Activated T-cell treated with anti-CD3 and anti-CD28 coated beads for 24 hours (primary cell): ENCODE data around the gene CCDC97.
"Not testable (repeated sequence)": the region's sequence is repeated elsewhere in the genome, so short reads cannot be mapped to it uniquely, and the experiment has no call there.

Experiments used
- DNase-seq: peaks from one replicate; pipeline ENCODE4 v3.0.0-alpha.2; 2020; ENCODE audit warnings: low read depth

The CCDC97 gene

DNA sequence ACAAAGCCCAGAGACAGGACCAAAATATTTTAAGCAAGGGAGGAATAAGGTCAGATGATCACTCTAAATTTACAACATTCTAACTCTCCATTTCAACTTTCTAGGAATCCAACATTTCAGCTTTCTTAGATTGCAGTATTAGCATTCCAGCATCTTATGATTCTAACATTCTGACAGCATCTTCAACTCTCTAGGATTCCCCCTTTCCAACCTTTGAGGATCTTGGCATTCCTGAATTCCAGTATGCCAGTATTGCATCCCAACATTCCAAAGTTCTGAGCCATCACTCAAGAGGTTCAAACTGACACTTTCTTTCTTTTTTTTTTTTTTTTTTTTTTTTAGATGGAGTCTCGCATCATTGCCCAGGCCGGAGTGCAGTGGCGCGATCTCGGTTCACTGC is 30.0 kb downstream of the CCDC97 start:
- no peak for DNase-seq

- no peak for DNase-seq
Observed at GRCh38 chr19:41341669-41342490, 31.9 kb downstream of the CCDC97 start.

DNA sequence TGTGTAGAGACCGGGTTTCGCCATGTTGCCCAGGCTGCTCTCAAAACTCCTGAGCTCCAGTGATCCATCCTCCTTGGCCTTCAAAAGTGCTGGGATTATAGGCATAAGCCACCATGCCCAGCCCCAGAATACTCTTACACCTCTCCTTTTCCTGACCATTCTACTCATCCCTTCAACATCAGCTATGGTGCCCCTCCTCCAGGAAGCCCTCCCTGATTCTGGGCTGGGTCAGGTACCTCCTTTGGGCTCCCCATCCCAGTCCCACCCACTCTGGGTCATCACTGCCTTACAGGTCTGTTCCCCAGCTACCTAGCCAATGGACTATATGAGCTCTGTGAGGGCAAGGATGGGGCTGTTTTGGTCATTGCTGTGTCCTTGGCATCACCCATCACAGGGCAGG is 34.2 kb downstream of the CCDC97 start:
- DNase-seq, result no peak

DNA sequence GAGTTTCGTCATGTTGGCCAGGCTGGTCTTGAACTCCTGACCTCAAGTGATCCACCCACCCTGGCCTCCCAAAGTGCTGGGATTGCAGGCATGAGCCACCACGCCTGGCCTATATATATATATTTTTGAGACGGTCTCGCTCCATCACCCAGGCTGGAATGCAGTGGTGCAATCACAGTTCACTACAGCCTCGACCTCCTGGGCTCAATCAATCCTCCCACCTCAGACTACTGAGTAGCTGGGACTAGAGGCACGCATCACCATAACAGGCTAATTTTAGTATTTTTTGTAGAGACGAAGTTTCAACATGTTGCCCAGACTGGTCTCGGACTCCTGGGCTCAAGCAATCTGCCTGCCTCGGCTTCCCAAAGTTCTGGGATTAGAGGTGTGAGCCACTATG is 36.9 kb downstream of the CCDC97 start:
- not testable (repeated sequence) for DNase-seq

DNA sequence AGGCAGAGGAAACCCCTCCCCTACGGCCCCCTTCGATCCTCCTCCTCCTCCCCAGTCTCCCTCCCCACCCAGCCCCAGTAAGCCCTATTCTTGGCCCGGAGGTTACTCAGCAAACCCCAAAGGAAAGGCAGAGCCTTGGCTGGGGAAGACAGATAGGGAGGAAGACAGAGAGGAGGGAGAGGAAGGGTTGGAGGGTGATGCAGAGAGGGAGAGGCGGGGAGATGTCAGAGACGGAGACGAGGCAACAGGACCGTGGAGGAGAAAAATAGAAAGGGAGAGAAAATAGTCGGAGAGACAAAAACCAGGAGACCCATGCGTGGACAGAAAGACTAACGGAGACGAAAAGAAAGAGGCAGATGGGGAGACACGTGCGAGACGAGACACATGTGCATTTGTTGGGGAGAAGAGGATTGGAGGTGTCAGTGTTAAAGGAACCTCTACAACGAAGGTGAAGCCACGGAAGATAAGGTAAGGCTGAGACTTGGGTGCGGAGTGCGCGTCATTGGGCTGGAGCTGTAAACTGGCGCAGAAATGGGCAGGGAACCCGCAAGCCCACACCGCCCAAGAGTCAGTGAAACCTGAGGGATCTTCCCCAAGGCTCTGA is 40.9 kb downstream of the CCDC97 start:
- no peak for DNase-seq

GRCh38 chr19:41351339-41352245 is 41.6 kb downstream of the CCDC97 start:
- peak; percentile 77 for DNase-seq

GRCh38 chr19:41352279-41352608 is 42.3 kb downstream of the CCDC97 start:
- DNase-seq, result no peak

DNA sequence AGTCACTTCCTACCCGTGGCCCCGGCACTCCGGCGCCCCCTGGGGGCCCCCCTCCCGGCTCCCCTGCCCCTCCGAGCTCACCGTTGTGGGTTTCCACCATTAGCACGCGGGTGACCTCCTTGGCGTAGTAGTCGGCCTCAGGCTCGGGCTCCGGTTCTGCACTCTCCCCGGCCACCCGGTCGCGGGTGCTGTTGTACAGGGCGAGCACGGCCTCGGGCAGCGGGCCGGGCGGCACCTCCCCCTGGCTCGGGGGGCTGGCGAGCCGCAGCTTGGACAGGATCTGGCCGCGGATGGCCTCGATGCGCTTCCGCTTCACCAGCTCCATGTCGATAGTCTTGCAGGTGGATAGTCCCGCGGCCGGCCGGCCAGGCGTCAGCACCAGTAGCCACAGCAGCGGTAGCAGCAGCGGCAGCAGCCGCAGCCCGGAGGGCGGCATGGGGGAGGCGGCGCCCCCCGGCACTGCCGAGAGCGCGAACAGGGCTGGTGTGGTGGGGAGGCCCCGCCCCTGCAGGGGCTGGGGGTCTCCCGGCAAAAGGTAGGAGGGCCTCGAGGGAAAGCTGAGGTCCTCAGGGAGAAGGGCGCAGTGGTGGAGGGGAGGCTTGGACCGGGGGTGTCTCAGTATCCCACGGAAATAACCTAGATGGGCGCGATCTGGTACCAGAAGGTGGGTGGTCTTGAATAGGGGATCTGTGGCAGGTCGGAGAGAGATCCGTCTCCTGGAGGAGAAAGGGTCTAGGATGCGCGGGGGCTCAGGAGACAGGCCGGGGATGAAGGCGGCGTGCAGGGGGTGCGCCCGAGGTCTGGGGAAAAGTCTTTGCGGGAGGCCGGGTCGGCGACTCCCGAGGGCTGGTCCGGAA is 42.9 kb downstream of the CCDC97 start:
- peak; percentile 77 for DNase-seq

DNA sequence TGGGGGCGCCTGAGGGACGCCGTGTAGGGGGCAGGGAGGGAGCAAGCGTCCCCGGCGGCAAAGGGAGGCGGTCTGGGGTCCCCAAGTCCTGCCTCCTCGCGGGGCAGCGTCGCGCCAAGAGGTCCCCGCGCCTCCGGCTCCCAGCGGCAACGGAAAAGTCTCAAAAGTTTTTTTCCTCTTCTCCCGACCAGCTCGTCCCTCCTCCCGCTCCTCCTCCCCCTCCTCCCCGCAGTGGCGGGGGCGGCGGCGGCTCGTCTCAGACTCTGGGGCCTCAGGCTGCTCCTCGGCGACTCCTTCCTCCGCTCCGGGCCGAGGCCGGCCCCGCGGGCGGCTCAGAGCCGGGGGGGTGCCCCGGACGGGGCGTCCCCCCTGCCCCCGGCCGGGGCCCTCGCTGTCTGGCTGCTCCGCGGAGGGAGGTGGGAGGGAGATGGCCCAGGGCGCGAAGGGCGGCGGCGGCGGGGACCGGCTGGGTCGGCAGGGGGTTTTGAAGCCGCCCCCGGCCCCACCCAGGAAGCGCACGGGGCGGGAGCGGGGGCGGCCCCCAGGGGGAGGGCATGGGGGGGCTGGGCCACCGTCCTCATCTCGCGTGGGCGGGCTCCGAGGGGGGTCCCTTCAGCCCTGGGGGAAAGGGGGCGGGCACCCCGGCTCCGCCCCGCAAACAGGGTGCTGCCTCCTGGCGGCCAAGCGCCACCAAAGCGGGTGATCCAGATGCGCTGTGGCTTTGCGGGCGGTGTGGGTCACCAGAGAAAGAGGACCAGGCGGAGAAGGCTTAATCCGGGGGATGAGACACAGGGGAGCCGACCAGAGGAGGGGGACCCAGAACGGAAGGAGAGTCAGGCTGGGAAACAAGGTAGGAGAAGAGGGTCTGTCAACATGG is 43.7 kb downstream of the CCDC97 start, which contains the start of gene TGFB1:
Gene TGFB1 (minus strand): TSS at position 457 of the 877 bp plus-strand sequence. CDS start 878 bp downstream, outside the sequence.
- DNase-seq, result peak; percentile 87

- no peak for DNase-seq
Observed at GRCh38 chr19:41354343-41354953, 44.5 kb downstream of the CCDC97 start.

DNA sequence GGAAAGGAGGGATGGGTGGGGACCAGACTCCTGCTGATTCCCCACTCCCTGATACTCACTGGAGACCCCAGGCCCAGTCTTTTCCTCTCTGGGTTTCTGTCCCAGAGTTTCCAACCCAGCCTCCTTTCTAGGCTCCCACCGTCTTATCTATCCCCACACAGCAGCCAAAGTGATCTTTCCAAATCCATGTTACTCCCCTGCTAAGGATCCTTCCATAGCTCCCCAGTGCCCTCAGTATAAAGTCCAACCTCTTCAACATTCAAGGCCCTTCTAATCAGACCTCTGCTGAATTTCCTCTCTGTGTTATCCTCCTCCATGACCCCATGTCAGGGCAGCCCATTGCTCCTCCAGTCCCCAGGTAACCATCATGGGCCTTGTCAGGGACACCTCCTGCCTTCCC is 45.1 kb downstream of the CCDC97 start:
- DNase-seq, result no peak

DNA sequence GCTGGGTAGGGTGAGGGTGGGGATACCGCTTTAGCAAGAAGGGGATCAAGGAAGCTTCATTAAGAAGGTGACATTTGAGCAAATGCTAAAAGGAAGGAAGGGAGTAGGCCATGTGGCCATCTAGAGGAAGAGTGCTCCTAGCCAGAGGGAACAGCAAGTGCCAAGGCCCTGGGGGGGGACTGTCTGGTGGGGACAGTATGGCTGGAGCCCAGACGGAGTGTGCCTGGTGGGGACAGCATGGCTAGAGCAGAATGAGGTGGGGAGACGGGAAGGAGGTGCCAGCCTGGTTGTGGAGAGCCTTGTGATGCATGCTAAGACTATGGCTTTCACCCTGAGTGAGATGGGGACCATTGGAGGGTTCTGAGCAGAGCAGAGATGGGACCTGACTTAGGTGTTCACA is 45.8 kb downstream of the CCDC97 start:
- no peak for DNase-seq

DNA sequence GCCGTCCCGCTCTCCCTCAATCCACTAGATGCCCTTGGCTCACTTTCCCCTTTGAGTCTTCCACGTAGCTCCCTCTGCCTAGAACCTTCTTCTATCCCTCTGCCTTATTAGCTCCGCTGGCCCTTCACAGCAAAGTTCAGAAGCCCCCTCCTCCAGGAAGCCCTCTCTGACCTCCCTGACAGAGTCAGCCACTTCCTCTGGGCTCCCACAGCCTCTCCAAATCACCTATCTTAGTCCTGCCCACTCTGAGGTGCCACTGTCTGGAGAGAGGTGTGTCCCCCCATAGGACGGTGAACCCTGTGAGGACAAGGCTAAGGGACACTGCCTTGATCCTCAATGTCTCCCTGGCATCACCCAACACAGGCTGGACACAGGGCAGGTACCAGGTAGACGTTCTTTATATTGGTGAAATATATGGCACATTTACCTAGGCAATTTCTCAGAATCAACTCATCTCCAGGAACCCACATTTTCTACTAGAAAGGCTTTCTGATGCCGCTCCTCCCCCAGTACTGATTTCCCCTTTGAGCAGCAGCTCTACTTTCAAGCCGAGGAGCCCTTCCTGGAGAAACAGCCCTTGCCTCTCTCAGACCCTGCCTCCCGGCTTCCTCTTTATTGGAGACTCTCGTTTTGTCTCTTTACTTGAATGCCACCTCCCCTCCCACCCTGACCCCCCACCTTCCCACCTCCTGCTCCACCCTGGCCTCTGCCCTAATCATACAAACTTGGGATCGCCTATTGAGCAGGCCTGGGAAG is 47.2 kb downstream of the CCDC97 start:
- no peak for DNase-seq

GRCh38 chr19:41357746-41358145 is 47.8 kb downstream of the CCDC97 start:
- no peak for DNase-seq

- no peak for DNase-seq
Observed at GRCh38 chr19:41359741-41360140, 49.8 kb downstream of the CCDC97 start.

DNA sequence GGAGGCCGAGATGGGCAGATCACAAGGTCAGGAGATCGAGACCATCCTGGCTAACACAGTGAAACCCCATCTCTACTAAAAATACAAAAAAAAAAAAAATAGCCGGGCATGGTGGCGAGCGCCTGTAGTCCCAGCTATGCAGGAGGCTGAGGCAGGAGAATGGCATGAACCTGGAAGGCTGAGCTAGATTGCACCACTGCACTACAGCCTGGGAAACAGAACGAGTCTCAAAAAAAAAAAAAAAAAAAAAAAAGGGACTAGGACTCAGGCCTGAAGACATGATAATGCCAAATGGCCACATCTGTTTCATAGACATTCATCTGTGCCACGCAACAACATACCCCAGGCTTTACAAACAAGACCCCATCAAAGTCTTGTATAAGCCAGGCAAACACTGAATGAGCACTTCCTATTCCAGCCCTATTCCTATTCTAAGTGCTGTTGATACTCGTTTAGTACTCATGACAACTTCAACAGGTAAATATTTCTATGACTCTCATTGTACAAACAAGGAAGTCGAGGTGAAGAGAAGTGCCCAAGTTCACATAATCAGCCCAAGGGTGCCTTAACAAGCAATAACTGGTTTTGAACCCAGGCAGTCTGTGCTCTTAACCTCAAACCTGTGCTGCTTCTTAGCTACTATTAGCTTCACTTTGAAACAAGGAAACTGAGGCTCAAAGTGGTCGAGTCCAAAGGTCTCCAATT is 52.3 kb downstream of the CCDC97 start:
- DNase-seq, result no peak

GRCh38 chr19:41363371-41363752 is 53.4 kb downstream of the CCDC97 start:
- DNase-seq, result no peak

DNA sequence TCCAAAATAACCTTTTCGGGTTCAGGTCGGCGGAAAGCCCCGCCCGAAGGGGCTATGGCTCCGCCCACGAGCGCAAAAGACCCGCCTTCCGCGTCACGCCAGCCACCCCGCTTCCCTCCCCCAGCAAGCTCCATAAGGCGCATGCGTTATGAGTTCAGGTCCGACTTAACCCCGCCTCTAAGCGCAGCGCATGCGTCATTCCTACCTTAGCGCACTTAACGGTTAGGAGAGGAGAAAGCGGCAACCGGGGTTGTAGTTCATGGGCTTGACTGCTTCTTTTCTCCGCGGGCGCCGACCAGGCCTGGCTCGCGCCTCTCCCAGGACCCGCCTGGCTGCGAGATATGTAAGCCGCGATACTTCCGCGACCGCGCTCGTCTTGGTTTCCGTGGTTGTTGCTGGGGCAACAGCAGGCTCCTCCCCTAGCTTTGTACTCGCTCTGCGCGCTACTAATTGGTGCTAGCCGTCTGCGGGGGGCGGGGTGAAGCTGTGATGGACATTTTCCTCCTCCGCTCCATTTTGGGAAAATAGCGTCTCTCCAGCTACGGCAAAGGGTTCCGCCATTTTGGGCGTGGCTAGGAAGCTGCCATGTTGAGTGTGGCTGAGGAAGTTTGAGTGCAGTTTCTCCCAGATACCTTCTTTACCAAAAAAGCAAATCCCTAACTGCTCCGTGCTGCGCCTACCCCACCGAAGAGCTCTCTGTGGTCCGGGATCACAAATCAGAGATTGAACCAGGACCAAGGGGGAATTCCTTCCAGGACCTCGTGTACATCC is 54.0 kb downstream of the CCDC97 start, which contains the start of gene B9D2:
Gene B9D2 (minus strand): TSS at position 397 of the 771 bp plus-strand sequence. CDS start 630 bp downstream, outside the sequence.
- DNase-seq, result peak; percentile 96
